NCI-H82 treated with DMSO at 0.1 percent for 48 hours (cell line): ENCODE measurements around the gene S100A3.
A peak's percentile ranks its signal among the peaks of the same experiment; 100 is the strongest.

ENCODE experiments used
- DNase-seq: peaks from one replicate; lab custom pipeline; 2025; ENCODE audit not compliant: unreplicated experiment; lab: John Stamatoyannopoulos, UW

Gene S100A3

DNA sequence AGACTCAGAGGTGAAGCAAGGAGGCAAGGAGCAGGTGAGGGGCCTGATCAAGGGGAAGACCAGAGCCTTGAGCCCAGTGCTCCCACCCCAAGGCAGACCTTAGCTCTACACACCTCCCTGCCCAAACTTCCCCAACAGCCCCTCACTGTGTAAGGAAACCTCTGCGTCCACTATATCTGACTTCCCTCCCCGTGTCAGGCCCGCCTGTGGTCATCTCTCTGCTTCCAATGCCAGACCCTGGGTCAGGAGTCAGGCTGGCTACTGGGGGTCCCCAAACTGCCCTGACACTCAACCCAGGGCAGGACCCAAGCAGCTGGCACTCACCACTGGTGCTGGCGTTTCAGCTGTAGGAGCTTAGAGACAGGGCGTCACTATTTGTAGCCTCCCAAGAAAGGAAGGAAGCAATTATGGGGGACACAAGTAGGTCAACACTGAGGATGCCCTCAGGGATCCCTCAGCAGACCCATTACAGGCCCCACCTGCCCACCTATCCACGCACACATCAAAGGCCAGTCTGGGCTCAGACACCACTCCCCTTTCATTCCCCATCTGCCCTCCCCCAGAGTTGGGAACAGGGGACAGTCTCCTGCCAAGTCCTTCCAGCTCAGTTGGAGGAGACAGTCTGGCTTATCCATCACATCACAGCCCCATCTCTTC is 811 bp upstream of the S100A3 start:
- DNase-seq, result no peak

DNA sequence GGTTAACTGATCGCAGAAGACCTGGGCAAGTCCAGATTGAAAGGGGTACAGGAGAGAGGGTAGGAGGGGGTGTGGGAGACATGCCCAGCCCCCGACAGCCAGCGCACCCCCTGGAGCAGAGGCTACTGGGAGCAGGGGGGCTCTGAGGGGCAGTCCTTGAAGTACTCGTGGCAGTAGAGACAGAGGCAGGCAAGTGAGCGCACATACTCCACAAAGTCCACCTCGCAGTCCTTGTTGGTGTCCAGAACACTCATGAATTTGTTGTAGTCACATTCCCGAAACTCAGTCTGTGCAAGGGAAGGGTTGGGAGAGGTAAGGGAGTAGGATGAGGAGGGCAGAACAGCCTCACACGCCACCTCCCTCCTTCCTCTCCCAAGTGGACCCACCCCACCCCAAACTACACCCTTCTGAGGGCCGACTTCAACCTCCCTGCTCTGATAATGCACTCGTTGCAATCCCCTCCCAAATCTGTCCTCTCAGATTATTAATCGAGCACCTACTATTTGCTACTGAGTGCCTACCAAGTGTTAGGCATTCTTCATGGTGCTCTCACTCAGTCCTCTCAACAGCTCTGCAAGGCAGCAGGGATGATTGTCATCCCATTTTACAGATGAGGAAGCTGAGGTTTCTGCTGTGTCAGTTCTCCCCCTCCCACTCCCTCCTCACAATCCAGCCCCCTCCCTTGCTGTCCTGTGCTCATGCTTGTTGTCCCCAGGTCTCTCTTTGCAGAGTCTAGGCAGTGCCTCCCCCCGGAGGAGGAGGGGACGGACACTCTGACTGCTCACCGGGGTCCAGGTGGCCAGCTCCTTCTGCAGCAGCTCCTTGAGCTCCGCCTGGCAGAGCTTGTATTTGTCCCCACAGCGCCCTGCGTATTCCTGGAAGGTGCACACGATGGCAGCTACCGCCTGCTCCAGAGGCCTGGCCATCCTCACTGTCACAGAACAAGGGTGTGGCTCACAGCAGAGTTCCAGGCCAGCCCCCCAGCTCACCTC is 1.2 kb downstream of the S100A3 start:
- DNase-seq, result no peak

DNA sequence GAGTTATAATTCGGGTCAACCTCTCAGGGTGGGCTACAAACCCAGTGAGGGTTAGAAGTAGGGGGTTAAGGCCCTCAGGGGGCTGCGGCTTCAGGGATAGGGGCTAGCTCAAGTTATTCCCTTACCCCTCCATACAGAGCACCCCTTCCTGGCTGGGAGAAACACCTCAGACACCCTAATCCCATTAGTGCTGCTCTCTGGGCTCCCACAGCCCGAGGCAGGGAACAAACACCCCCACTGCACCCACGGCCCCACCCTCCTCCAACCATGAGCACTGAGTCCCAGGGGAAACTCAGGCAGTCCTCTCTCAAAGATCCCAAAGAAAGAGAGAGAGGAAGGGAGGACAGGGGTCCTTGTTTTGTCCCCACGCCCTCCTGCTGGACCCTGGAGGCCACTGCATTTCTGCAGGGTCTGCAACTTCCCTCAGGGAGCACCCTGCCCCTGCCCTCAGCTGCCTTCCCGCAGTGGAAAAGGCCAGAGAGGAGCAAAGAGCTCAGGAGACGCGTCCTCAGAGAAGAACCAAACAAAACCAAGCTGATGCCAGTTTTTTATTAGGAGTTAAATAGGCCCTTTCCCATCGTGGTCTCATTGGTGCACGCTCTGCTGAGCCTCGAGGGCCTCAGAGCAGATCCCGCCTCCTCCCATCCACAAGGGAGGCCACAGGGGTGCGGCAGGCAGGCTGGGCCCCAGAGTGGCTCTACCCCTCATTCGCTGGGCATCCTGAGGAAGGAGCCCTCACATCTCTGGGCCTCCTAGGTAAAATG is 2.1 kb downstream of the S100A3 start:
- no peak for DNase-seq

DNA sequence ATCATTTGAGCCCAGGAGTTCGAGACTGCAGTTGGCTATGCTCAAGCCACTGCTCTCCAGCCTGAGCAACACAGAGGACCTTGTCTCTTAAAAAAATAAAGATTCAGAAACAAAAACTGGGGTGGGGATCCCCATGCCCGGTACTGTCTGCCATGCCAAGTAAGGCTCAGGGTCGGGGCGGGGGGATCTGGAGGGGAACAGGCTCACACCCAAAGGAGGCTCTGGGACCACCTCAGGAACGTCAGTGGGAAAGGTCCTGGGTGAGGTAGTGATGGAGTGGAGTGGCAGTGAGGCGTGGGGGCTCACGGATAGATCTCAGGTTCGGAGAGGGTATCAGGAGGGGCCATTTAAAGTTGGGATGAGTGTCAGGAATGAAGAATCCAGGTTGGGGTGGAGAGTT is 2.7 kb downstream of the S100A3 start:
- DNase-seq, result no peak

DNA sequence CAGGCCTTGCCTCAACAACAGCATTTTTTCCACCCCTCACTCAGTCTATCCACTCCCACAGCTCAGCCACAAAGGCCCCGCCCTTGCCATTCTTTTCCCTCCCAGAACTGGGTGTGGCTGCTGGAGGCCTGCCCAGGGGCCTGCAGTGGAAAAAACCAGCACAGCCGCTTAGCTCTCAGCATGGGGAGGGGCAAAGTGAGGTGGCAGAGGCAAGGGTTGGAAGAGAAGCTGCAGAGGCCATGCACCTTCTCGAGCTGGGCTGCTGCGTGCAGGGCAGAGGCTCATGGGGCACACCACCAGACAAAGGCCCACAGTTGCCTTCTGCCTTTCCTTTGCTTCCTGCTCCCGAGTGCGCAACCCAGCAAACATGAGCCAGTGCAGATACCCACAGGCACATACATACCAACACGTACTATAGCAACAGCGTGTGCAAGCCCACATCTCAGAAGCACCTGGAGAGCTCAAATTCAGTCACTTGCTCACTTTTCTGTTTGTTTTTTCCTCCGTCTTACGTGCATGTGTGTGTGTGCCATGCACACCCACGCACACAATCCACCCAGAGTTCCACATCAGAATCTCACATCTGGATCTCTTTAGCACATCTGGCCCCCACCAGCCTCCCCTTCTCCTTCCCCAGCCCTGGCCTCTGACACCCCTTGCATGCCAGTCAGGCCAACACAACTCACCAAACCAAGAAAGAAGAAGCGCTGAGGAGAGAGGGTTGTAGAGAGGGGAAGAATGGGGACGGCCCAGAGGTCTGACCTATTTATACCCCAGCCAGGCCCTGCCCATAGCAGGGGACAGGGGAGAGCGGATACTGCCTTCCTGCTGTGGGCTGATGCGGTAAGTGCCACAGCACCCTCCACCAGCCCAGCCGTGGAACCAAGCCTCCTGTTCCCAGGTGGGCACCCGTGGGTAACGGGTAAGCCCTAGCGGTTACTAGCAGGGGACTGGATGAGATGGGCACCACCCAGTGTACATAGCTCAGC is 3.7 kb downstream of the S100A3 start, which contains the start of gene S100A4:
TSS of gene S100A4 (minus strand) at position 740 of the 989 bp plus-strand sequence. CDS start 1,012 bp downstream, outside the sequence.
- peak; percentile 93 for DNase-seq

DNA sequence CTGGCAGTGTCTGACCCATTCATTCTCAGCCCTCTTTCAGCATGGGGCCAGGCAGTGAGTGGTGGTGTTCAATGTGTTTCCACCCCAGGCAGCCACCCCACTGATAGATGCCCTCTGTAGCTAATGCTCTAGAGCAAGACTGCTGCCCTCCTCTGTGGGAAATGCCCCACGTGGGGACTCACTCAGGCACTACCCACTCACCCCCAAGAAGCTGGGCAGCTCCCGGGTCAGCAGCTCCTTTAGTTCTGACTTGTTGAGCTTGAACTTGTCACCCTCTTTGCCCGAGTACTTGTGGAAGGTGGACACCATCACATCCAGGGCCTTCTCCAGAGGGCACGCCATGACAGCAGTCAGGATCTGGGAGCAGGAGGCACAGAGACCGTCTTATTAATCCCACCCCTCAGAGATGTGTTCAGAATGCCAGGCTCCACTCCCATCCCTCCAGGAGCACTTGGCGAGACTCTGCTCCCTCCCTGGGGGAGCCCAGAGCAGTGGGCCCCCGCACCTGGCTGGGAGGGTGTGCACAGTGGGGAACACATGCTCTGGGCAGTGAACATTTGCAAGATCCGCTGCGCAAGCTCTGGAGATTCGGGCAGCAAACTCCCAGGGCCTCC is 4.5 kb downstream of the S100A3 start:
- no peak for DNase-seq

DNA sequence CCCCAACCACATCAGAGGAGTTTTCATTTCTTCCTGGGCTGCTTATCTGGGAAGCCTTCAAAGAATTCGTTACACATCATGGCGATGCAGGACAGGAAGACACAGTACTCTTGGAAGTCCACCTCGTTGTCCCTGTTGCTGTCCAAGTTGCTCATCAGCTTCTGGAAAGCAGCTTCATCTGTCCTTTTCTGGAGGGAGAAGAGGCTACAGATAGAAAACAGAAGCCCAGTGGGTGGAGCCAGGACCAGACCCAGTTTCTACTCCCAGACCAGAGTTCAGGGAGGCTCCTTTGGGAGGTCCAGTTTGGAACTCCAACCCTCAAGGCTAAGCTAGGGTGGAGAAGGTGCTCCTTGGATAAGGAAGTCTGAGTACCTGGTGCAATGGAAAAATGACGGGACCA is 5.3 kb downstream of the S100A3 start:
- no peak for DNase-seq

DNA sequence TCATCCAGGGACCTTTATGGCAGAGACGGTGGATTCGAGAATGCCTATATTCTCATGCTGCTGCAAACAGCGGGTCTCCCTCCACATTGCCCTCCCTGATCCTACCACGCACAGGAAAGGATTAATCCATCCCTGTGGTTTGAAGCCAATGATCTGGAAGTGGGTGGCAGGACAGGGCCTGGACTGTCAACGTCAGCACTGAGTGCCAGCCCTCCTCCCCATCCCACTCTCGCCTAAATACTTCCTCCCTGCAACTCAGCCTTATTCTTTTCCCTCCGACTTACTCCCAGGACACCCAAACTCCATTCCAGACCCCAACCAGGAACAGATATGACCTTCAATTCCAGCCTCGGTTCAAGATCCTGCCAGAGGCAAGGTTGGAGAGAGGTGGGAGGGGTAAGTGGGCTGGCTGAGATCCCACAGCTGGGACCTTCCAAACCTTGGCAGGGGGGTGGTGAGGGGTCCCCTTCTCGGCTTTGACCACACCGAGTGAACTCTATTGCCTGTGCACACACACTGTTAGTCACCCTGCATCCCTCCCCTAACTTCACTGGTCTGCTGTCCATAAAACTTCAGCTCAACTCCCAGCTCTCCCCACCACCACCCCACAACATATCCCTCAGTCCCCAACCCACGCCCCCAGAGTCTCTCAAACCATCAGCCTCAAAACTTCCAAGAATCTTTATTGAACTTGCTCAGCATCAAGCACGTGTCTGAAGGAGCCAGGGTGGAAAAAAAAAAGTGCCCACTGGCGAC is 5.9 kb downstream of the S100A3 start:
- DNase-seq, result no peak

DNA sequence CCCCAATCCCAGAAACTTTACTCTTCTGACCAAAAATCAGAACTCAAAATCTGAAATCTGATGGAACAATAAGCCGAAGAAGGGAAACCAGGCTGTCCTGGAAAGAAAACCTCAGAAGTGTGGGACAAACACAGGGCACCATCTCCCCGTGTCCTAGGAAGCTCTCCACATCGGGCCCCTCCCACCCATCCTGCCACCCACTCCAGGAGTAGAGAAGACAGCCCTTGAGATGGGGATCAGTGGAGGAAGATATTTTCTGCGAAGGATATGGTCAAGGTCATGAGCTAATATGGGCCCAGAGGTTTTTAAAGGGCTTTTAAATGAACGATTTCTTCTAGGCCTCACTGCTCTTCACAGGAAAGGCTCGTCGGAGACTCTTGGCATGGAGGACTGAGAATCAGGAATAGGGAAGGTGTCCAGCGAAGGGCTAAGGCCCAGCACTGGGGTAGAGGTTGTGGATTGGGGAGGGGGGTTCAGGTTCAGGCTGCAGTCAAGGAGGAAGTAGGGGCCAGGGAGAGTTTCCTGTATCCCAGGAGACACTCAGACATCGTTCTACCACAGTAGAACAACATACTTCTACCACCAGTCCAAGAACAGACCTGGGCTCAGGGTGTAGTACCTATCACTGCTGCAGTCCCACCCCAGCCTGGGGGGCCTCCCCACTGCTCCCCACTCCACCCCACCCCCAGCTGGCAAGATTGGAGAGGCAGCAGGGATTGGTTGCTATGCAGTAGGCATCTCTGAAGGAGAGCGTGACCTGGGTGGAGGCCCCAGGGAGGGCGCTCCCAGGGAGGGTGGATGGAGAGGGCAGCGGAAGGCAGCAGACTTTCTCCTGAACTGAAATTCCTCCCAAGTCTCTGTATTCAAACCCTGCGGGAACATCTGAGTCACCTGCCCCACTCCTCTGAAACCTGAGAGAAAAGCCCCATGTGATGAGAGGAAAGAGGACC is 7.1 kb downstream of the S100A3 start:
- DNase-seq, result no peak

DNA sequence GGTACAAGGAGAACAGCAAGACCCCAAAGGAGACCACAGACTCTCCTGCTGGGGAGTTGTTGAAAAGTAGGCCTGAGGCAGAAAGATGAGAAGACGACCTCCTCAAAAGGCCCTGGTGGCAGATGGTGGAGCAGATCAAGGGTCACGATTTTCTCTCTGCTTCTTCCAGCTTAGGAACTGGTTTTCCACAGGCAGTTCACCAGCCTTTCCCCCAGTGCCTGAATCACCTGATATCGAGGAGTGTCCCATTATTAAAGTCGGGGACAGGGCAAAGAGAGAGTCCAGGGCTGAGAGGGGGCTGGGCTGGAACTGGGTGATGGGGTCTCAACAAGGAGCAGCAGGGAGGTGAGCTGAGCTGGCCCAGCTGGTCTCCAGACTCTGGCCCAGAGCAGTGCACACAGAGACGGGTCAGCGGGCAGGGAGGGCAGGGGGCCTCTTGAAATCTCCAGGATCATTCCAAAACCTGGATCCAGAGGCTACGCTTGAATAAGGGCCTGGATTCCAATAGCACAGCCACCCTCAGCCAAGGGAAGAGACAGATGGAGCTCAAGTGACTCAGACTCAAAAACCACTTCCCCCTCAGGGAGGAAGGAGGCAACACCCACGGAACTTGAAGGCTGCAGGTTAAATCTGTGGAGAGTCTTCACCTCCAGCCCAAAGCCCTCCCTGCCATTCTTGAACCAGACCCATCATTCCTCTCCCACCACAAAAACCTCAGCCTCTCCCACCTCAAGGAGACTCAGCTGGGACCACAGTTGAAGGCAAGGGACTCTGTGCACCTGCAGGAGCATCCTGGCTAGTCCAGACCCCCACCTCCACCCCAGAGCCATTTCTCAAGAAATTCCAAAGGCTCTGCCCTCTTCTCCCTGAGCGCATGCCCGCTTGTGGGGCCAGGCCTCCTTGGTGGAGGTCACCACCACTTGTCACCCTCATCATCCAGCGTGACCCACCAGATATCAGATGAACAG is 8.4 kb downstream of the S100A3 start, which contains the start of gene S100A5:
TSS of gene S100A5 (minus strand) at position 541 of the 968 bp plus-strand sequence. CDS start 743 bp downstream, outside the sequence.
- DNase-seq, result no peak

DNA sequence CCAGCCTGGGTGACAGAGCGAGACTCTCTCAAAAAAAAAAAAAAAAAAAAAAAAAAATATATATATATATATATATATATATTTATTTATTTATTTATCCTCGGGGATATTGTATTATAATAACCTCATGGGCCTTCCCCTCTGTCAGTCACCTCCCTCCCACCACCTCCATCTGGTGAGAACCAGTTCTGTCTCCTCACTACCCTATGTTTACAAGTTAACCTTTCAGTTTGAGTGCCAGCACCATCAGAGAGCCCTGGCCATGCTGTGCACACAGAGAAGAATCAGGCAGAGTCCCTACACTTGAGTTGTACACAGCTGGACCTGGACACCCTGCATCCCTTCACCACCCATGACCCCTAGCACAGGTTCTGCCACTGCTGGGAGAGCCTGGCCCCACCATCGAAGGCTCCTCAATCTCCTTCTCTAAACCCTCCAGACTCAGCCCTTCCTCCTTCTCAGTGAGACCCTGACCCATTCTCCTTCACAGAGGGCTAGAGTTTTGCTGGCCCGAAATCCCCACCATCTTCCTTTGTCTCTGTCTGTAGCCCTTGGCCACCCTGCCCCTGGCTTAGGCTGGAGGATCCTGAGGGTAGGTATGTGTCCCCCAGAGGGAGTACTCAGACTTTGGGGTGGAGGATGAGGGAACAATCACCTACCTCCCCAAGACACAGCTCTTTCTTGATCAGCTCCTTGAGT is 9.5 kb downstream of the S100A3 start:
- DNase-seq, result no peak

DNA sequence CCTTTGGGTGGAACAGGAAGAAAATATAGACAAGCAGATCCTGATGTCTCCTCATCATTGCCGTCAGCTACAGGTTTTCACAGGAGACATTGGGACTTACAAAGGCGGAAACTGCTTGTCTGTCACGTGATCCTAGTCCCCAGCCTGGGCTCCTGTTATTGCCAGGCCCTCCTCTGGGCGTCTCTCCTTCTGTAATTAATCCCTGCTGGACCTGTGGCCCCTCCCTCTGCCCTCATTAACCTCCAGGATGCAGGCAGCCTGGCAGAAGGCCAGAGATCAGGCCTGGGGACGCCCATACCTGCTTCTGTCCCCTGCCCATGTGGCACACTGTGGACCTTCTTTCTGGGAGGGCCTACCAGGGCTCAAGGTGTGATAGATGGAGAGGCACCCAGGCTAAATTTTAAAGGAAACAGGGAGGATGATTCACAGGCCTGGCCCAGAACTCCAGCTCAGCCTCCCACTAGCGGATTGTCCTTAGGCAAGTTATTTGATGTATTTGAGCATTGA is 10.7 kb downstream of the S100A3 start:
- DNase-seq, result peak; percentile 95

DNA sequence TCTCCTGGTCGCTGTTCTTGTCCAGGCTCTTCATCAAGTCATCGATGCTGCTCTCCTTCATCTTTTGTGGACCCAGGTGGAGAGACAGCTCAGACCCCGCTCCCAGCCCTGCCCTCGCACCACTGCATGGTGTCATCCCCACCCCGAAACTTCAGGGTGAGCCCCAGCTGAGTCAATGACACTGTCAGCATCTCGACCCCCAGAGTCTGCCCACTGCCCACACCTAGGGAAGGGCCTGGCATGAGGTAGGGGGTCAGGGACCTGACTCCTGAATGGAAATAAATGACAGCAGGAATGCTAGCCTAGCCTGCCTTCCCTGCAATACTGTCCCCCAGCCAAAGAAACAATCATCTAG is 11.7 kb downstream of the S100A3 start:
- DNase-seq, result no peak

DNA sequence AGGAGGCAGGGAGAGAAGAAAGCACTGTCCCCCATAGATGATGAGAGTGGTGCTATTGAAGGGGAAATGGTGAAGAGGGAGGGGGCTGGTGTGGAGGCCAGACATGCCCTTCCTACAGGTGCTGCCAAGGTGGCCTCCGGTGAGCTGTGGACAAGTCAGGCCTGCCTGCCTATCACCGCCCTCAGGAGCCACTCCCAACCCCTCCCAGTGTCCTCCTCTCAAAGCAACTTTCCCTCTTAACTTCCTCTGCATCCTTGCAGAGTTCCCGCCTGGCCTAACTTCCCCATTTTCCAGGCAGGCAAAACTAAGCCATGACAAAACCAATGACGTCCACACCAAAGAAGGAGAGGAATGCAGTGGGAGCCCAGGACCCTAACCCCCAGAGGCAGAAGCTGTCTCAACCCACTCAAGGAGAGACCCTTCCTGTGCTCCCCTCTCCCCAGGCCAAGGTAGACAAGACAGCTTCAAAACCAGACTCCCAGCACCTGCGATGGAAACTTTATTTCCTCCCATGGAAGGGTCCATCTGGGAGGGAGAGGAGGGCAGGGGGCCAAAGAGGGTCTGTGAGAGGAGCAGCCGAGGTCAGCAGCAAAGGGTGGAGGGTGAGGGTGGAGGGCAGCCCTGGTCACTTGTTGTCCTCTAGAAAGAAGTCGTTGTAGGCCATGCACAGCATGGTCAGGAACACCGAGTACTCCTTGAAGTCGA is 12.2 kb downstream of the S100A3 start:
- DNase-seq, result no peak

DNA sequence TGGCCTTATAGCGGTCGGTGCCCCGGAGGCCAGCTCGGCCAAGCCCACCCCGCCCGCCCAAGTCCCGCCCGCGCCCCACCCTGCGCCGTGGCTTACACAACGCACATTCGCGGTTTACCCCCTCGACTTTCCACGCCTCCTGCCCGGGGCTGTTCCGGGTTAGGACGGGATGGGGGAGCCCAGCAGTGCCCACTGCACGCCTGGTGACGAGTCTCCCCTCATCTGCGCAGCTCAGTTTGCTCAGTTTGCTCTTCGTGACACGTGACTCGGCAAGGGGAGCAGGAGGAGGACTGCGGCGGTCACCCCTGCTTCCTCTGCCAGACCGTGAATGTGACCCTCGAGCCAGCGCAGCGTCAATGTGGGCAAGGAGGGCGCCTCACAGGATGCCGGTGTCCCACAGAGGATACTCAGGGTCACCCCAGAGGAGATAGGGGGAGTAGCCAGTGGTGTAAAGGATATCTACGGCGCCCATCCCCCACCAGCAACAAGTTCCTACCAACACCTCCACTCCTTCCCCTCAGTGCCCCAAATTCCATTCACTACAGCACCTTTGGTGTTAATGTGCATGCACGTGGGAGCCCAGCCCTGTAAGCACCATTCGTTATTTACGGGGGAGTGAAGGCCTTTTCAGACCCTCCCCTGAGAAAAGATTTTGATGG is 12.9 kb downstream of the S100A3 start:
- DNase-seq, result no peak
